ENCODE results near the gene OPN1LW.

DNA sequence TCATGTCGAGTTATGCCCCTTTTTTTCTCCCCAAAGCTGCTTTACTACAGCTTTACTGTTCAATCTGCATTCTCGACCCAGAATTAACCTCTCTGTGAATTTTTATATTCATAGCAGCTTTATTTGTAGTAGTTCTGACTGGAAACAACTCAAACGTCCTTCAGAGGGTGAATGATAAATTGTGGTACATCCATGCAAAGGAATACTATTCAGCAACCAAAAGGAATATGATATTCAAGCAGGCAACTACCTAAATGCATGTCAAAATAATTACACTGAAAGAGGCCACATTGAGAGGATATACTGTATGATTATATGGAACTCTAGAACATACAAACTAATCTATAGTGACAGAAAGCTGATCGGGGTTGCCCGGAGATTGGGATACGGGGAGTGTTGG is 26.5 kb upstream of the OPN1LW start:
- TF ChIP-seq SP1 (IDR thresholded peaks at IDR 0.05; ENCODE audit: low read depth) (no peak), POLR2AphosphoS5 (IDR thresholded peaks at IDR 0.05; ENCODE audit: low read depth, low read length) (no peak), POLR2A (IDR thresholded peaks at IDR 0.05; ENCODE audit: borderline replicate concordance, extremely low read depth, insufficient read depth, insufficient read length) (no peak), EZH2 (IDR thresholded peaks at IDR 0.05) (no peak), RAD21 (IDR thresholded peaks at IDR 0.05; ENCODE audit: low read depth) (no peak), SIN3A (IDR thresholded peaks at IDR 0.05; ENCODE audit: low read depth) (no peak), SRF (IDR thresholded peaks at IDR 0.05; ENCODE audit: low read depth) (no peak), YY1 (IDR thresholded peaks at IDR 0.05; ENCODE audit: extremely low read depth, insufficient replicate concordance, low read depth, low read length) (no peak), CEBPB (IDR thresholded peaks at IDR 0.05; ENCODE audit: low read depth) (no peak), ZNF274 (IDR thresholded peaks at IDR 0.05; ENCODE audit: low read depth, low read length) (no peak)
- TF ChIP-seq, protein P1, sequence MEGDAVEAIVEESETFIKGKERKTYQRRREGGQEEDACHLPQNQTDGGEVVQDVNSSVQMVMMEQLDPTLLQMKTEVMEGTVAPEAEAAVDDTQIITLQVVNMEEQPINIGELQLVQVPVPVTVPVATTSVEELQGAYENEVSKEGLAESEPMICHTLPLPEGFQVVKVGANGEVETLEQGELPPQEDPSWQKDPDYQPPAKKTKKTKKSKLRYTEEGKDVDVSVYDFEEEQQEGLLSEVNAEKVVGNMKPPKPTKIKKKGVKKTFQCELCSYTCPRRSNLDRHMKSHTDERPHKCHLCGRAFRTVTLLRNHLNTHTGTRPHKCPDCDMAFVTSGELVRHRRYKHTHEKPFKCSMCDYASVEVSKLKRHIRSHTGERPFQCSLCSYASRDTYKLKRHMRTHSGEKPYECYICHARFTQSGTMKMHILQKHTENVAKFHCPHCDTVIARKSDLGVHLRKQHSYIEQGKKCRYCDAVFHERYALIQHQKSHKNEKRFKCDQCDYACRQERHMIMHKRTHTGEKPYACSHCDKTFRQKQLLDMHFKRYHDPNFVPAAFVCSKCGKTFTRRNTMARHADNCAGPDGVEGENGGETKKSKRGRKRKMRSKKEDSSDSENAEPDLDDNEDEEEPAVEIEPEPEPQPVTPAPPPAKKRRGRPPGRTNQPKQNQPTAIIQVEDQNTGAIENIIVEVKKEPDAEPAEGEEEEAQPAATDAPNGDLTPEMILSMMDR (IDR thresholded peaks at IDR 0.05 in 2 of 3, conservative IDR thresholded peaks at IDR 0.05 in 1 of 3; ENCODE audit: borderline replicate concordance in 1 of 3, insufficient read depth in 1 of 3, low read depth in 2 of 3, low read length in 2 of 3), result no peak
- TF ChIP-seq, protein P2, sequence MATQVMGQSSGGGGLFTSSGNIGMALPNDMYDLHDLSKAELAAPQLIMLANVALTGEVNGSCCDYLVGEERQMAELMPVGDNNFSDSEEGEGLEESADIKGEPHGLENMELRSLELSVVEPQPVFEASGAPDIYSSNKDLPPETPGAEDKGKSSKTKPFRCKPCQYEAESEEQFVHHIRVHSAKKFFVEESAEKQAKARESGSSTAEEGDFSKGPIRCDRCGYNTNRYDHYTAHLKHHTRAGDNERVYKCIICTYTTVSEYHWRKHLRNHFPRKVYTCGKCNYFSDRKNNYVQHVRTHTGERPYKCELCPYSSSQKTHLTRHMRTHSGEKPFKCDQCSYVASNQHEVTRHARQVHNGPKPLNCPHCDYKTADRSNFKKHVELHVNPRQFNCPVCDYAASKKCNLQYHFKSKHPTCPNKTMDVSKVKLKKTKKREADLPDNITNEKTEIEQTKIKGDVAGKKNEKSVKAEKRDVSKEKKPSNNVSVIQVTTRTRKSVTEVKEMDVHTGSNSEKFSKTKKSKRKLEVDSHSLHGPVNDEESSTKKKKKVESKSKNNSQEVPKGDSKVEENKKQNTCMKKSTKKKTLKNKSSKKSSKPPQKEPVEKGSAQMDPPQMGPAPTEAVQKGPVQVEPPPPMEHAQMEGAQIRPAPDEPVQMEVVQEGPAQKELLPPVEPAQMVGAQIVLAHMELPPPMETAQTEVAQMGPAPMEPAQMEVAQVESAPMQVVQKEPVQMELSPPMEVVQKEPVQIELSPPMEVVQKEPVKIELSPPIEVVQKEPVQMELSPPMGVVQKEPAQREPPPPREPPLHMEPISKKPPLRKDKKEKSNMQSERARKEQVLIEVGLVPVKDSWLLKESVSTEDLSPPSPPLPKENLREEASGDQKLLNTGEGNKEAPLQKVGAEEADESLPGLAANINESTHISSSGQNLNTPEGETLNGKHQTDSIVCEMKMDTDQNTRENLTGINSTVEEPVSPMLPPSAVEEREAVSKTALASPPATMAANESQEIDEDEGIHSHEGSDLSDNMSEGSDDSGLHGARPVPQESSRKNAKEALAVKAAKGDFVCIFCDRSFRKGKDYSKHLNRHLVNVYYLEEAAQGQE (IDR thresholded peaks at IDR 0.05; ENCODE audit: low read depth), result no peak
- TF ChIP-seq, protein P3, sequence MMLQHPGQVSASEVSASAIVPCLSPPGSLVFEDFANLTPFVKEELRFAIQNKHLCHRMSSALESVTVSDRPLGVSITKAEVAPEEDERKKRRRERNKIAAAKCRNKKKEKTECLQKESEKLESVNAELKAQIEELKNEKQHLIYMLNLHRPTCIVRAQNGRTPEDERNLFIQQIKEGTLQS (IDR thresholded peaks at IDR 0.05), result no peak
